ENCODE results near the gene SLC25A41. TPM values are rescaled to one million over a fixed set of nuclear protein-coding genes. Genes with fewer than 3 reads are reported as not detected.

SLC25A41 gene
- polyA plus RNA-seq, 1 donor (not counting 4 experiments of a cell fraction or from before 2014, with no cell fraction given): not detected

DNA sequence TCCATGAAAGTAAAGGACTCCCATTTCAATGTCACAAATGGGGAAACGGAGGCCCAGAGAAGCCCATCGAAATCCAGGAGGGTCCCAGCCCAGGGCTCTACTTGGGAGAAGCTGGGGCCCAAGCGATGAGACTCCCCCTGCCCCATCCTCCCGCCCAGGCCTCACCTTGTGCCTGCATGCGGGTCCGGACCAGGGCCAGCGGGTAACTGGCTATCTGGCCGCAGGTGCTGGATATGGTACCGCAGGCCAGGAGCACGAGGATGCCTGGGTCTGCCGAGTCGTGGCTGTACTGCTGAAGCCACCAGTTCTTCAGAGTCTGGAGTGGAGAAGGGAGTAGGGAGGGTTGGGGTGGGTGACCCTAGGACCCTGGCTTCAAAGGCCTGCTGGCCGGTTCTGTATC is 10.4 kb upstream of the SLC25A41 start:
- H3K79me2 ChIP-seq (ENCODE audit: control insufficient read depth, insufficient read depth, low read length): no peaks in the 10 kb centered on the region
- H3K4me3 ChIP-seq (ENCODE audit: control insufficient read depth in 2 of 3, extremely low read depth in 1 of 3, insufficient read depth in 2 of 3, low read depth in 1 of 3, low read length in 3 of 3): no peak overlapping the region
- H3K9ac ChIP-seq (ENCODE audit: control insufficient read depth, extremely low read depth, insufficient read depth, low read length): no peak overlapping the region
- no peaks in the 10 kb centered on the region for H3K36me3 ChIP-seq (ENCODE audit: control insufficient read depth in 2 of 2, extremely low read depth in 1 of 2, insufficient read depth in 2 of 2, low read length in 2 of 2)
- no peak overlapping the region for H3K27ac ChIP-seq (ENCODE audit: control insufficient read depth, insufficient read depth, low read length)
- dilution Hi-C loops (cut with MboI; ENCODE audit: extremely low pct_ligation_motif_present, low sequenced_read_pairs): no loop called here
- DNase-seq (ENCODE audit: low read depth, low spot score) (no peak), FAIRE-seq (no peak)
- H3K4me2 ChIP-seq (ENCODE audit: control insufficient read depth, extremely low read depth, insufficient read depth, low read depth, low read length): no peak overlapping the region
- no peaks in the 10 kb centered on the region for H3K4me1 ChIP-seq (ENCODE audit: control insufficient read depth, extremely low read depth, insufficient read depth, low read length)
- H4K20me1 ChIP-seq (ENCODE audit: control insufficient read depth, extremely low read depth, insufficient read depth, low read length): no peaks in the 10 kb centered on the region
- H3K27me3 ChIP-seq (ENCODE audit: control insufficient read depth, extremely low read depth, insufficient read depth, low read length): no peaks in the 10 kb centered on the region
- H2AFZ ChIP-seq (ENCODE audit: control insufficient read depth, low read length): no peak overlapping the region
- no peaks in the 10 kb centered on the region for H3K9me3 ChIP-seq (ENCODE audit: control insufficient read depth, low read depth, low read length)
- H3K9me1 ChIP-seq (ENCODE audit: control insufficient read depth, extremely low read depth, insufficient read depth, low read length): no peaks in the 10 kb centered on the region
- TF ChIP-seq, protein P1, sequence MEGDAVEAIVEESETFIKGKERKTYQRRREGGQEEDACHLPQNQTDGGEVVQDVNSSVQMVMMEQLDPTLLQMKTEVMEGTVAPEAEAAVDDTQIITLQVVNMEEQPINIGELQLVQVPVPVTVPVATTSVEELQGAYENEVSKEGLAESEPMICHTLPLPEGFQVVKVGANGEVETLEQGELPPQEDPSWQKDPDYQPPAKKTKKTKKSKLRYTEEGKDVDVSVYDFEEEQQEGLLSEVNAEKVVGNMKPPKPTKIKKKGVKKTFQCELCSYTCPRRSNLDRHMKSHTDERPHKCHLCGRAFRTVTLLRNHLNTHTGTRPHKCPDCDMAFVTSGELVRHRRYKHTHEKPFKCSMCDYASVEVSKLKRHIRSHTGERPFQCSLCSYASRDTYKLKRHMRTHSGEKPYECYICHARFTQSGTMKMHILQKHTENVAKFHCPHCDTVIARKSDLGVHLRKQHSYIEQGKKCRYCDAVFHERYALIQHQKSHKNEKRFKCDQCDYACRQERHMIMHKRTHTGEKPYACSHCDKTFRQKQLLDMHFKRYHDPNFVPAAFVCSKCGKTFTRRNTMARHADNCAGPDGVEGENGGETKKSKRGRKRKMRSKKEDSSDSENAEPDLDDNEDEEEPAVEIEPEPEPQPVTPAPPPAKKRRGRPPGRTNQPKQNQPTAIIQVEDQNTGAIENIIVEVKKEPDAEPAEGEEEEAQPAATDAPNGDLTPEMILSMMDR (optimal IDR thresholded peaks at IDR 0.05 in 1 of 3, IDR thresholded peaks at IDR 0.05 in 1 of 3, conservative IDR thresholded peaks at IDR 0.05 in 1 of 3; ENCODE audit: extremely low read depth in 1 of 3, insufficient read depth in 2 of 3, low read length in 3 of 3): no peak
- TF ChIP-seq EZH2 (IDR thresholded peaks at IDR 0.05; ENCODE audit: low read length): no peak

DNA sequence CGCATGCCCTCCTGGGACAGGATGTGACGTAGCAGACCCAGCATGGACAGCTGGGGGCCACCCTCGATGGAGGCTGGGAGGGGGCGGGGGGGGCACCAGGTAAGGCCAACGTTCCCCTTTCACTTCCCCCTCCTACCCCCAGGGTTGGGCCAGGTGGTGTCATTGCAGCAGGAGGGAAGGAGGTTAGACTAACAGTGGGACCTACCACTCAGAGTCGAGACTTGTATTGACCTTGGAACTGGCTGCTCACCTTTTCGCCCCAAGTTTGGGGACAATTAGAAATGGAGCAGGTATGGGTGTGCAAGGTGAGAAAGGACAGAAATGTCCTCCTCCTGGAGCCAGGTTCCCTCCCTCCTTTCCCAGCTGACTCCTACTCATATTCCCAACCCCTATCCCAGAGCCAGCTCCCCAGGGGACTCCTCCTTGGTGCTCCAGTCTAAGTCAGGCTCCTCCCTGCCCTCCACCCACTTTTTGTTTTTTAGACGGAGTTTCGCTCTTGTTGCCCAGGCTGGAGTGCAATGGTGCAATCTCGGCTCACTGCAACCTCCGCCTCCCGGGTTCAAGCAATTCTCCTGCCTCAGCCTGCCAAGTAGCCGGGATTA is 8.6 kb upstream of the SLC25A41 start:
- H3K9ac ChIP-seq (ENCODE audit: control insufficient read depth, extremely low read depth, insufficient read depth, low read length): no peak overlapping the region
- dilution Hi-C loops (cut with MboI; ENCODE audit: extremely low pct_ligation_motif_present, low sequenced_read_pairs): no loop called here
- no peak for FAIRE-seq
- H3K36me3 ChIP-seq (ENCODE audit: control insufficient read depth in 2 of 2, extremely low read depth in 1 of 2, insufficient read depth in 2 of 2, low read length in 2 of 2): no peaks in the 10 kb centered on the region
- H2AFZ ChIP-seq (ENCODE audit: control insufficient read depth, low read length): no peak overlapping the region
- H3K4me3 ChIP-seq (ENCODE audit: control insufficient read depth in 2 of 3, extremely low read depth in 1 of 3, insufficient read depth in 2 of 3, low read depth in 1 of 3, low read length in 3 of 3): no peak overlapping the region
- H3K4me2 ChIP-seq (ENCODE audit: control insufficient read depth, extremely low read depth, insufficient read depth, low read depth, low read length): no peak overlapping the region
- no peaks in the 10 kb centered on the region for H3K9me1 ChIP-seq (ENCODE audit: control insufficient read depth, extremely low read depth, insufficient read depth, low read length)
- no peak for TF ChIP-seq EZH2 (IDR thresholded peaks at IDR 0.05; ENCODE audit: low read length)
- TF ChIP-seq, protein P1 (optimal IDR thresholded peaks at IDR 0.05 in 1 of 3, IDR thresholded peaks at IDR 0.05 in 1 of 3, conservative IDR thresholded peaks at IDR 0.05 in 1 of 3; ENCODE audit: extremely low read depth in 1 of 3, insufficient read depth in 2 of 3, low read length in 3 of 3): no peak
- no peaks in the 10 kb centered on the region for H3K79me2 ChIP-seq (ENCODE audit: control insufficient read depth, insufficient read depth, low read length)
- H3K27me3 ChIP-seq (ENCODE audit: control insufficient read depth, extremely low read depth, insufficient read depth, low read length): no peaks in the 10 kb centered on the region
- H3K9me3 ChIP-seq (ENCODE audit: control insufficient read depth, low read depth, low read length): no peaks in the 10 kb centered on the region
- H3K4me1 ChIP-seq (ENCODE audit: control insufficient read depth, extremely low read depth, insufficient read depth, low read length): no peaks in the 10 kb centered on the region
- no peak for DNase-seq (ENCODE audit: low read depth, low spot score)
- H3K27ac ChIP-seq (ENCODE audit: control insufficient read depth, insufficient read depth, low read length): no peak overlapping the region
- H4K20me1 ChIP-seq (ENCODE audit: control insufficient read depth, extremely low read depth, insufficient read depth, low read length): no peaks in the 10 kb centered on the region
